A549 (cell line): Measurements from ENCODE around the gene ATP1A4.

Experiments used
- CEBPB ChIP-seq, 2 experiments: fragments of >200 bp in 1 of 2; sonication (Bioruptor Twin) in 1 of 2; formaldehyde crosslinking in 1 of 2; IDR thresholded peaks; 2 replicates each; pipeline ENCODE4 v1.6.1; 2012 to 2016
- CTCF ChIP-seq: fragments of >200 bp; sonication (Bioruptor Twin); formaldehyde crosslinking; IDR thresholded peaks from 3 replicates; pipeline ENCODE4 v1.5.1; 2016
- EHMT2 ChIP-seq: fragments of 200-600 bp; sonication (generic); IDR thresholded peaks from 2 replicates; pipeline ENCODE4 v1.6.1; 2016; ENCODE audit warnings: antibody characterized with exemption, low read depth, mild to moderate bottlenecking, moderate library complexity
- EP300 ChIP-seq, 2 experiments: fragments of >200 bp; sonication (Bioruptor Twin); formaldehyde crosslinking; IDR thresholded peaks; 2 replicates in 1 of 2; 3 replicates in 1 of 2; pipeline ENCODE4 v1.6.1; 2016 to 2017
- HOXB13 ChIP-seq: fragments of 250-450 bp; sonication (Bioruptor Pico); IDR thresholded peaks from 2 replicates; pipeline ENCODE4 v1.5.0; 2020; ENCODE audit warnings: low read depth, mild to moderate bottlenecking, moderate library complexity
- JUNB ChIP-seq: fragments of >200 bp; sonication (Bioruptor Twin); formaldehyde crosslinking; IDR thresholded peaks from 2 replicates; pipeline ENCODE4 v1.6.1; 2016
- KDM1A ChIP-seq: fragments of 200-600 bp; sonication (generic); IDR thresholded peaks from 2 replicates; pipeline ENCODE4 v1.6.1; 2016; ENCODE audit warnings: low read depth, mild to moderate bottlenecking
- MAZ ChIP-seq: fragments of 150-350 bp; IDR thresholded peaks from 2 replicates; pipeline ENCODE4 v1.6.1; 2014; ENCODE audit warnings: antibody characterized with exemption, low read depth, low read length, borderline replicate concordance
- NFE2L2 ChIP-seq: fragments of 150-350 bp; conservative IDR thresholded peaks from 2 replicates; pipeline ENCODE4 v1.6.1; 2014; ENCODE audit warnings: low read length
- PHF8 ChIP-seq: fragments of 200-600 bp; sonication (generic); IDR thresholded peaks from 2 replicates; pipeline ENCODE4 v1.6.1; 2016; ENCODE audit warnings: low read depth, mild to moderate bottlenecking, antibody characterized with exemption, moderate library complexity, borderline replicate concordance
- POLR2A ChIP-seq: IDR thresholded peaks from 2 replicates; pipeline ENCODE4 v1.6.1; 2012; ENCODE audit warnings: mild to moderate bottlenecking, low read length
- RAD21 ChIP-seq, 2 experiments: fragments of >200 bp in 1 of 2; sonication (Bioruptor Twin) in 1 of 2; formaldehyde crosslinking in 1 of 2; IDR thresholded peaks in 1 of 2; conservative IDR thresholded peaks in 1 of 2; 2 replicates in 1 of 2; 3 replicates in 1 of 2; pipeline ENCODE4 v1.6.1; 2012 to 2018; ENCODE audit warnings: inconsistent platforms in 1 of 2
- ZNF302 ChIP-seq: fragments of 250-450 bp; sonication (Bioruptor Pico); IDR thresholded peaks from 2 replicates; pipeline ENCODE4 v1.9.0; 2021; ENCODE audit warnings: inconsistent platforms, mild to moderate bottlenecking, moderate library complexity
- TF ChIP-seq, protein P1 (sequence below): IDR thresholded peaks from 2 replicates; pipeline ENCODE4 v1.6.1; 2012; ENCODE audit warnings: low read depth, borderline replicate concordance

- TF ChIP-seq EP300 (IDR thresholded peaks at IDR 0.05): no peak
- peak; percentile 72 to 74 for TF ChIP-seq RAD21 (conservative IDR thresholded peaks at IDR 0.05 in 1 of 2, IDR thresholded peaks at IDR 0.05 in 1 of 2)
- TF ChIP-seq KDM1A: no peak
- peak; percentile 61 for TF ChIP-seq CTCF
- TF ChIP-seq NFE2L2: no peak
- TF ChIP-seq, protein P1, sequence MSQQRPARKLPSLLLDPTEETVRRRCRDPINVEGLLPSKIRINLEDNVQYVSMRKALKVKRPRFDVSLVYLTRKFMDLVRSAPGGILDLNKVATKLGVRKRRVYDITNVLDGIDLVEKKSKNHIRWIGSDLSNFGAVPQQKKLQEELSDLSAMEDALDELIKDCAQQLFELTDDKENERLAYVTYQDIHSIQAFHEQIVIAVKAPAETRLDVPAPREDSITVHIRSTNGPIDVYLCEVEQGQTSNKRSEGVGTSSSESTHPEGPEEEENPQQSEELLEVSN: no peak
- no peak for TF ChIP-seq PHF8
- TF ChIP-seq HOXB13 (CRISPR knock-in tag): no peak
- no peak for TF ChIP-seq ZNF302 (CRISPR knock-in tag)
- no peak for TF ChIP-seq CEBPB (IDR thresholded peaks at IDR 0.05)
- TF ChIP-seq POLR2A: no peak
- no peak for TF ChIP-seq MAZ
- TF ChIP-seq JUNB: no peak
- no peak for TF ChIP-seq EHMT2
These were observed 67.9 kb downstream of the ATP1A4 start for GRCh38 chr1:160219062-160219929.
